ENCODE measurements around the gene HAPSTR1.
A peak's percentile ranks its signal among the peaks of the same experiment; 100 is the strongest.
"Not testable (repeated sequence)": the region's sequence is repeated elsewhere in the genome, so short reads cannot be mapped to it uniquely, and the experiment has no call there.

Gene HAPSTR1

GRCh38 chr16:9090960-9091866 is at the start of gene HAPSTR1:
TSS of gene HAPSTR1 (plus strand) at chr16:9091644. CDS start at chr16:9092045, 401 bp downstream.
- no peak for TF ChIP-seq CTCF (IDR thresholded peaks at IDR 0.05; ENCODE audit: extremely low read depth, missing control alignments)
- DNase-seq (ENCODE audit: low spot score), result peak; percentile 98

GRCh38 chr16:9042533-9042932 is 48.9 kb upstream of the HAPSTR1 start:
- TF ChIP-seq CTCF (IDR thresholded peaks at IDR 0.05; ENCODE audit: extremely low read depth, missing control alignments), result no peak
- no peak for DNase-seq (ENCODE audit: low spot score)

GRCh38 chr16:9042964-9043680 is 48.3 kb upstream of the HAPSTR1 start:
- no peak for DNase-seq (ENCODE audit: low spot score)
- no peak for TF ChIP-seq CTCF (IDR thresholded peaks at IDR 0.05; ENCODE audit: extremely low read depth, missing control alignments)

- not testable (repeated sequence) for DNase-seq (ENCODE audit: low spot score)
These were observed 45.9 kb upstream of the HAPSTR1 start for GRCh38 chr16:9045562-9045961.

- TF ChIP-seq CTCF (IDR thresholded peaks at IDR 0.05; ENCODE audit: extremely low read depth, missing control alignments), result no peak
- DNase-seq (ENCODE audit: low spot score), result no peak
These were observed 44.8 kb upstream of the HAPSTR1 start for GRCh38 chr16:9046667-9047055.

GRCh38 chr16:9047689-9048301 is 43.6 kb upstream of the HAPSTR1 start:
- no peak for TF ChIP-seq CTCF (IDR thresholded peaks at IDR 0.05; ENCODE audit: extremely low read depth, missing control alignments)
- peak; percentile 49 for DNase-seq (ENCODE audit: low spot score)

- no peak for TF ChIP-seq CTCF (IDR thresholded peaks at IDR 0.05; ENCODE audit: extremely low read depth, missing control alignments)
- no peak for DNase-seq (ENCODE audit: low spot score)
These were observed 43.1 kb upstream of the HAPSTR1 start for GRCh38 chr16:9048302-9048700.
